Measurements from ENCODE around the gene HMGB2. TPM values are rescaled to one million over a fixed set of nuclear protein-coding genes. Genes with fewer than 3 reads are reported as not detected.

HMGB2 gene
- total and polyA plus RNA-seq, 7 donors: 12.3 to 30.2 (median 22.2) TPM

- DNase-seq (no peak), ATAC-seq (no peak)
- peak overlapping the region; percentile 92 for H3K4me3 ChIP-seq
- H3K9me3 ChIP-seq: no peaks in the 10 kb centered on the region
- WGBS, 3 donors: 14 to 16% (median 14%) methylated on average over 21 of the region's 21 CpGs
- intact Hi-C loops (cut with DNase I): no loop called here
- H3K27me3 ChIP-seq (ENCODE audit: insufficient read depth in 3 of 3, low read length in 2 of 3): no peaks in the 10 kb centered on the region
- peaks cover 0 to 47% of the 10 kb centered on the region in 2 donors for H3K36me3 ChIP-seq (ENCODE audit: insufficient read depth in 1 of 2, low read depth in 1 of 2)
- TF ChIP-seq CTCF (IDR thresholded peaks at IDR 0.05): no peak
- H3K27ac ChIP-seq: peak overlapping the region; percentile 98
- peaks cover 12% of the 10 kb centered on the region for H3K4me1 ChIP-seq
Observed at GRCh38 chr4:173332963-173333657, 1.0 kb downstream of the HMGB2 start.

GRCh38 chr4:173332021-173332487, 2.1 kb downstream of the HMGB2 start:
- peak overlapping the region; percentile 98 for H3K27ac ChIP-seq
- 40 to 49% (median 47%) methylated on average over 6 of the region's 6 CpGs for WGBS, 3 donors
- no peak for TF ChIP-seq CTCF (IDR thresholded peaks at IDR 0.05)

GRCh38 chr4:173330590-173330989, 3.6 kb downstream of the HMGB2 start:
- Histone ChIP-seq H3K4me3 (no peak overlapping the region), H3K27ac (no peak overlapping the region), H3K36me3 (ENCODE audit: insufficient read depth in 1 of 2, low read depth in 1 of 2) (peaks cover 0 to 54% of the 10 kb centered on the region in 2 donors), H3K27me3 (ENCODE audit: insufficient read depth in 3 of 3, low read length in 2 of 3) (no peaks in the 10 kb centered on the region), H3K4me1 (peaks cover 10% of the 10 kb centered on the region), H3K9me3 (no peaks in the 10 kb centered on the region)
- ATAC-seq (no peak), DNase-seq (no peak)
- intact Hi-C loops (cut with DNase I): no loop called here
- WGBS, 3 donors: 88 to 96% (median 92%) methylated on average over 2 of the region's 2 CpGs
- TF ChIP-seq CTCF (IDR thresholded peaks at IDR 0.05): no peak

More at GRCh38 chr4:173332021-173332487, 2.1 kb downstream of the HMGB2 start:
- peak overlapping the region; percentile 92 for H3K4me3 ChIP-seq
- ATAC-seq (no peak), DNase-seq (no peak)
- intact Hi-C loops (cut with DNase I): no loop called here
- no peaks in the 10 kb centered on the region for H3K27me3 ChIP-seq (ENCODE audit: insufficient read depth in 3 of 3, low read length in 2 of 3)
- peaks cover 12% of the 10 kb centered on the region for H3K4me1 ChIP-seq
- H3K36me3 ChIP-seq (ENCODE audit: insufficient read depth in 1 of 2, low read depth in 1 of 2): peaks cover 0 to 47% of the 10 kb centered on the region in 2 donors
- H3K9me3 ChIP-seq: no peaks in the 10 kb centered on the region

- peaks cover 0 to 54% of the 10 kb centered on the region in 2 donors for H3K36me3 ChIP-seq (ENCODE audit: insufficient read depth in 1 of 2, low read depth in 1 of 2)
Observed at GRCh38 chr4:173328236-173328901, 5.8 kb downstream of the HMGB2 start.

More at GRCh38 chr4:173328236-173328901, 5.8 kb downstream of the HMGB2 start:
- H3K27me3 ChIP-seq (ENCODE audit: insufficient read depth in 3 of 3, low read length in 2 of 3): no peaks in the 10 kb centered on the region
- no peak for TF ChIP-seq CTCF (IDR thresholded peaks at IDR 0.05)
- DNase-seq: no peak
- WGBS, 3 donors: 82 to 87% (median 84%) methylated on average over 5 of the region's 5 CpGs
- H3K4me3 ChIP-seq: no peak overlapping the region
- no peak overlapping the region for H3K27ac ChIP-seq
- no peak for ATAC-seq
- intact Hi-C loops (cut with DNase I): no loop called here
- H3K4me1 ChIP-seq: peaks cover 7% of the 10 kb centered on the region
- no peaks in the 10 kb centered on the region for H3K9me3 ChIP-seq
